Body of pancreas (tissue), 4 donors: ENCODE measurements around the gene LDB2. TPM values are rescaled to one million over a fixed set of nuclear protein-coding genes. Genes with fewer than 3 reads are reported as not detected.

Experiments
- ATAC-seq: fragments of 150-250 bp; one replicate; pipeline ENCODE4 v1.9.1; 2016
- DNase-seq, 4 donors: peaks; one replicate each; pipeline ENCODE4 v3.0.0-alpha.2; 2019
- H3K27ac ChIP-seq, 4 donors: fragments of 200-600 bp; sonication (generic); 1 replicate in 3 of 4; 2 replicates in 1 of 4; pipeline versions ENCODE4 v1.5.1 to v1.6.1; 2016 to 2019; ENCODE audit warnings: mild to moderate bottlenecking in 1 of 4, mixed read lengths in 1 of 4, moderate library complexity in 1 of 4
- H3K27me3 ChIP-seq, 2 donors: fragments of 200-600 bp; sonication (generic); one replicate each; pipeline ENCODE4 v1.6.0; 2016; ENCODE audit warnings: mild to moderate bottlenecking in 1 of 2
- H3K36me3 ChIP-seq, 2 donors: fragments of 200-600 bp; sonication (generic); replicated peaks in 1 of 2; 2 replicates each; pipeline ENCODE4 v1.5.1; 2016; ENCODE audit warnings: low read depth in 2 of 2; ENCODE audit not compliant: insufficient read depth in 1 of 2
- H3K4me1 ChIP-seq: fragments of 200-600 bp; sonication (generic); one replicate; pipeline ENCODE4 v1.6.0; 2016
- H3K4me3 ChIP-seq, 2 donors: fragments of 200-600 bp; sonication (generic); 1 replicate in 1 of 2; 2 replicates in 1 of 2; pipeline ENCODE4 v1.5.1; 2016 to 2019
- H3K9me3 ChIP-seq, 3 donors: fragments of 200-600 bp; sonication (generic); 1 replicate in 2 of 3; 2 replicates in 1 of 3; pipeline ENCODE4 v1.5.1; 2016
- CTCF ChIP-seq, 7 experiments: fragments of 450-650 bp in 4 of 7; fragments of 200-600 bp in 3 of 7; sonication (generic) in 3 of 7; IDR thresholded peaks; one replicate each; pipeline ENCODE4 v1.5.1; 2016 to 2019; ENCODE audit warnings: antibody characterized with exemption in 7 of 7
- POLR2A ChIP-seq, 3 donors: fragments of 450-650 bp; IDR thresholded peaks; one replicate each; pipeline ENCODE4 v1.6.1; 2016; ENCODE audit warnings: antibody characterized with exemption in 3 of 3, mild to moderate bottlenecking in 2 of 3
- WGBS, 2 donors: methylation state at CpG; one replicate each; pipeline ENCODE4 v1.1.5; 2017; 5-methylcytosine and 5-hydroxymethylcytosine counted together
- intact Hi-C: fragments of 100-400 bp; cut with DNase I; formaldehyde crosslinking; loops from one replicate; pipeline ENCODE4 v1.15.1; 2023
- total RNA-seq, 2 donors: library from RNA; depleted of rRNA; stranded (reverse); fragments of >200 nt; gene quantifications; one replicate each; pipeline ENCODE4 v1.1.0, GENCODE V29; 2016

LDB2 gene
- total RNA-seq, 2 donors from 2014 or later = 14.8 to 16.5 TPM

DNA sequence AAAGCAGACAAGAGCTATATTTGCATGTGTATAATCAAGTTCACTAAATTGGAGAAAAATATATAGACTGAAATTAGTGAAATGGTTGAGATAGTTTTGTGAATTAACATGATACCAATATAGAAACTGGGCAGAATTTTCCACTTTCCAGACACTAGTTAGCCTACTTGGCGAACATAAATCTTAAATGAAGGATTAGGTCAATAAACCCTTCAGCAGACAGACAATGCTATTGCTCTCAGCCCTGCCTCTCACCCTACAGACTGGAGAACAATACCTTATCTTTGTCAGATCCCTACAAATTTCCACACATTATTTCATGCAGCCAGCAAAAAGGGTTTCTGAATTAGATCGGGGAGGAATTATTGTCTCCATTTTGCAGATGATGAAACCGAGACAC lies 435.8 kb downstream of the LDB2 start:
- 88 to 95% methylated on average over 3 of the region's 3 CpGs for WGBS, 2 donors
- DNase-seq (no peak), ATAC-seq (no peak)
- Histone ChIP-seq H3K9me3 (no peaks in the 10 kb centered on the region), H3K4me3 (no peak overlapping the region), H3K4me1 (no peaks in the 10 kb centered on the region), H3K27ac (no peak overlapping the region), H3K27me3 (no peaks in the 10 kb centered on the region), H3K36me3 (no peaks in the 10 kb centered on the region)
- intact Hi-C loops = no loop called here
- TF ChIP-seq CTCF (IDR thresholded peaks at IDR 0.05) (no peak), POLR2A (IDR thresholded peaks at IDR 0.05) (no peak)

DNA sequence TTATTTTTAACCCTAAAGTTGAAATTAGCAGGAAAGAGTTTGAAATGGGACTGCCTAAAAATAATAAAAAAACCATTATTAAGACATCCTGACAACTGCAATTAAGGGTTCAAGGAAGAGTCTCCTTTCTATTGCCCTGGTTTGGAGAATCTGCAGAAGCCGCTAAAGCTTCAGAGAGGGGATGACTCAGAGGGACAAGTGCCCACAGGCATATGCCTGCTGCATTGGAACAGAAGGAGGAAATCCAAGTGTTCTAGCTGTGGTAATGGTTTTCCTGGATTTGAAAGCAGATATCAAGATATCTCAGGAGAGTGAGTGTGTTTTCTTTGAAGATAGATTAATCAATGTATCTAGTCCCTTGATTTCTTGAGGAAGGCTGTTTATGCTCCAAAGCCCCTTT lies 437.1 kb downstream of the LDB2 start:
- no peak for TF ChIP-seq CTCF (IDR thresholded peaks at IDR 0.05)
- no peak for TF ChIP-seq POLR2A (IDR thresholded peaks at IDR 0.05)
- H3K27ac ChIP-seq = no peak overlapping the region
- H3K4me1 ChIP-seq = no peaks in the 10 kb centered on the region
- H3K4me3 ChIP-seq = no peak overlapping the region
- intact Hi-C loops = no loop called here
- H3K36me3 ChIP-seq = no peaks in the 10 kb centered on the region
- ATAC-seq = no peak
- DNase-seq = no peak
- no peaks in the 10 kb centered on the region for H3K9me3 ChIP-seq
- H3K27me3 ChIP-seq = no peaks in the 10 kb centered on the region
- WGBS, 2 donors = 92 to 96% methylated on average over 1 of the region's 1 CpG

DNA sequence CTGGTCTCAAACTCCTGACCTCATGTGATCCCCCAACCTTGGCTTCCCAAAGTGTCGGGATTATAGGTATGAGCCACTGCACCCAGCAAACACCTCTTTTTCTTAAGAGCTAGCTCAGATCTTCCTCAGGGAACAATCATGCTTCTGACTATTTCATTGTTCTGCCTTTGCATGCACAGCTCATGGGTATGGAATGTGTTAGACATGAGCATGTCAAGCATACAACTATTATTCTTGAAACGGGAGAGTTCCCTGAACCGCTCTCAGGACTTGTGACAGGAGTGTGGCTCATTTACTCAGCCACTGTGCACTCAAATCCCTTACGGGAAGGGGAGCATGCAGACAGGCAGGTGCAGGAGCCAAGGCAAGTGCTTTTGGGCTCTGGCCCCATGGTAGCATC lies 440.5 kb downstream of the LDB2 start:
- no peak for ATAC-seq
- no peak overlapping the region for H3K27ac ChIP-seq
- H3K9me3 ChIP-seq = no peaks in the 10 kb centered on the region
- H3K36me3 ChIP-seq = no peaks in the 10 kb centered on the region
- no peak for DNase-seq
- no peaks in the 10 kb centered on the region for H3K27me3 ChIP-seq
- 90 to 95% methylated on average over 4 of the region's 4 CpGs for WGBS, 2 donors
- no peak for TF ChIP-seq CTCF (IDR thresholded peaks at IDR 0.05)
- TF ChIP-seq POLR2A (IDR thresholded peaks at IDR 0.05) = no peak
- no peaks in the 10 kb centered on the region for H3K4me1 ChIP-seq
- intact Hi-C loops = no loop called here
- no peak overlapping the region for H3K4me3 ChIP-seq
